C4-2B (cell line): ENCODE measurements around the gene PLAGL1.
"Not testable (repeated sequence)": the region's sequence is repeated elsewhere in the genome, so short reads cannot be mapped to it uniquely, and the experiment has no call there.

Experiments
- H3K27ac ChIP-seq: fragments of 450-650 bp; 2 replicates; pipeline ENCODE4 v1.5.1; 2017
- ZFX ChIP-seq: fragments of 450-650 bp; IDR thresholded peaks from 2 replicates; pipeline ENCODE4 v1.6.1; 2017
- TF ChIP-seq, protein P1 (sequence below): fragments of 450-650 bp; conservative IDR thresholded peaks from 2 replicates; pipeline ENCODE4 v1.5.1; 2017; ENCODE audit warnings: mild to moderate bottlenecking

The PLAGL1 gene, protein sequence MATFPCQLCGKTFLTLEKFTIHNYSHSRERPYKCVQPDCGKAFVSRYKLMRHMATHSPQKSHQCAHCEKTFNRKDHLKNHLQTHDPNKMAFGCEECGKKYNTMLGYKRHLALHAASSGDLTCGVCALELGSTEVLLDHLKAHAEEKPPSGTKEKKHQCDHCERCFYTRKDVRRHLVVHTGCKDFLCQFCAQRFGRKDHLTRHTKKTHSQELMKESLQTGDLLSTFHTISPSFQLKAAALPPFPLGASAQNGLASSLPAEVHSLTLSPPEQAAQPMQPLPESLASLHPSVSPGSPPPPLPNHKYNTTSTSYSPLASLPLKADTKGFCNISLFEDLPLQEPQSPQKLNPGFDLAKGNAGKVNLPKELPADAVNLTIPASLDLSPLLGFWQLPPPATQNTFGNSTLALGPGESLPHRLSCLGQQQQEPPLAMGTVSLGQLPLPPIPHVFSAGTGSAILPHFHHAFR

DNA sequence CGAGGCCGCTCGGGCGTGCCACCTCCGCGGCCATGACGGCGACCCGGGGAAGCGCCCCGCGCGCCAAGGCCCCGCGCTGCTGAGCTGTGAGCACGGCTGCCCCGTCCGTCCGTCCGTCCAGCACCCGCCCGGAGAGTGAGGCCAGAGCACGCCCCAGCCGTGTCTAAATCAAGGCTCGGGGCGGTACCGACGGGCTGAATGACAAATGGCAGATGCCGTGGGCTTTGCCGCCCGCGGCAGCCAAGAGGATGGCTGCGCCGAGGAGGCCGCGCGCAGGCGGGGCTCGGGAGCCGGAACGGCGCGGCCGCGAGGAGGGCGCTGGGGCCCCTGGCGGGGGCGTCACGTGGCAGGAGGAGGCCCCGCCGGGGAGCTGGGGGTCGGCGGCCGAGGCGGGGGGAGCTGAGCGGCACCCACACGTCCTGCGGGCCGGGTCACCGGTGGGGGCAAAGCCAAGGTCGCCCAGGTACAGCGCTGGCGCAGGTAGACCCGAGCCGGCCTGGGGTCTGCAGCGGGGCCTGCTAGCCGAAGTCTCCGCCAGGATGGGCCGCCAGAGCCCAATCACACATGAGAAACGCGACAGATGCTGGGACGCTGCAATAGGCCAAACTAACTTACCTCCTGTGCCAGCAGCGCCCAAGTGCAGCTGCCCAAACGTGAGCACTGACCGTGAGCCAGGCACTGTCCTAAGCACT is at the start of gene PLAGL1:
TSS of gene PLAGL1 (minus strand) at position 140 of the 692 bp plus-strand sequence. CDS start 60,123 bp downstream, outside the sequence.
- peak; percentile 43; the same call in 1 of the 2 replicates for TF ChIP-seq ZFX
- TF ChIP-seq, protein P1, sequence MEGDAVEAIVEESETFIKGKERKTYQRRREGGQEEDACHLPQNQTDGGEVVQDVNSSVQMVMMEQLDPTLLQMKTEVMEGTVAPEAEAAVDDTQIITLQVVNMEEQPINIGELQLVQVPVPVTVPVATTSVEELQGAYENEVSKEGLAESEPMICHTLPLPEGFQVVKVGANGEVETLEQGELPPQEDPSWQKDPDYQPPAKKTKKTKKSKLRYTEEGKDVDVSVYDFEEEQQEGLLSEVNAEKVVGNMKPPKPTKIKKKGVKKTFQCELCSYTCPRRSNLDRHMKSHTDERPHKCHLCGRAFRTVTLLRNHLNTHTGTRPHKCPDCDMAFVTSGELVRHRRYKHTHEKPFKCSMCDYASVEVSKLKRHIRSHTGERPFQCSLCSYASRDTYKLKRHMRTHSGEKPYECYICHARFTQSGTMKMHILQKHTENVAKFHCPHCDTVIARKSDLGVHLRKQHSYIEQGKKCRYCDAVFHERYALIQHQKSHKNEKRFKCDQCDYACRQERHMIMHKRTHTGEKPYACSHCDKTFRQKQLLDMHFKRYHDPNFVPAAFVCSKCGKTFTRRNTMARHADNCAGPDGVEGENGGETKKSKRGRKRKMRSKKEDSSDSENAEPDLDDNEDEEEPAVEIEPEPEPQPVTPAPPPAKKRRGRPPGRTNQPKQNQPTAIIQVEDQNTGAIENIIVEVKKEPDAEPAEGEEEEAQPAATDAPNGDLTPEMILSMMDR = no peak
- peak within 1 kb of the TSS; percentile 8 for H3K27ac ChIP-seq

DNA sequence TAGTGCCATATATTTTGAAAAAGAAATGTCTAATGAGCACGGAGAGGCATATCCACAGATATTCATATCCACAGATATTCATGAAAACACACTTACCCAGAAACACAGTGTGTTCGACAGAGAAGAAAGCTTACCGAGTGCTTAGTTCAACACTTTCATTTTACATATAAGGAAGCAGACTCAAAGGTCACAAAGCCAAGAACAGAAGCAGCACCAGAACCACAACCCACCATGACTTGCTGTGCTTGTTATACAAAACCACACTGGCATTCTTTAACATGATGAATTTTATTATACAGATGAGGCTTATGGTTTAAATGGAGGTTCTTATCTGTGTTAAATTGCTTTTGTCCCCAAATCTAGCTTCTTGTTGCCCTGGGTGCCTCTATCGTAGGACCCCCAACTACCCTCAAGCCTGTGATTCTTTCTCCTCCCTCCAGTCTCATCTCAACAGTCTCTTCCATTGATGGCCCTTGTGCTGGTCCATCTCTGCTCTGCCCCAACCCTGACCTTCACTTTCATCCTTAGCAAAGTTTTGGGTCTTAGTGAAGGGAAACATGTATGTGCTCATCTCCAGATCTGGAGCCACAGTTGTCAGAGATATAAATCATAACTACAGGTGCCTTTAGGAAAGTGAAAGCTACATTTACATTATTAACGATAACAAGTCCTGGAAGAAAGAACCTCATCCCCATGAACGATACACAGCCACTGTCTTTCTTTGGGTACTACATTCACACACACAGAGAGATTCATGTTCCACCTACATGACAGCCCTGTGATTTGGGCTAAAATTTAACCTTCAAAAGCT is 47.3 kb upstream of the PLAGL1 start:
- TF ChIP-seq ZFX = no peak
- TF ChIP-seq, protein P1 = no peak
- H3K27ac ChIP-seq = no peak overlapping the region

DNA sequence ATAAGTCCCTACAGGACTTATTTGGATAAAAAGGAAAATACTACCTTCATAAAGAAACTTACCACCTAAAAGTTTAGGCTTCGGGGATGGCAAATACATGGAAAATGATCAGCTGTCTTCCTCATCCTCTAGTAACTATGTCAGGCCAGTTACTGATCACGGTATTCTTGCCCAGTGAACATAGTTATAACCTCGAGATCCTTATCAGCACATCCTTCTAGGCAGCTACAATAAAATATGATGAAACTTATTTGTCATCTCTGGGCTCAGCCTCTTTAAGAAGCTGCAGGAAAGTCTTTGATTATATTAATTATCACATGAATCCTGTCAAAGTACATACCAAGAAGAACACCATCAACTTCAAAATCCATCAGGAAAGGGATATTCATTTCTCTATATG is 45.5 kb upstream of the PLAGL1 start:
- TF ChIP-seq, protein P1 = no peak
- TF ChIP-seq ZFX = no peak
- H3K27ac ChIP-seq = no peak overlapping the region

DNA sequence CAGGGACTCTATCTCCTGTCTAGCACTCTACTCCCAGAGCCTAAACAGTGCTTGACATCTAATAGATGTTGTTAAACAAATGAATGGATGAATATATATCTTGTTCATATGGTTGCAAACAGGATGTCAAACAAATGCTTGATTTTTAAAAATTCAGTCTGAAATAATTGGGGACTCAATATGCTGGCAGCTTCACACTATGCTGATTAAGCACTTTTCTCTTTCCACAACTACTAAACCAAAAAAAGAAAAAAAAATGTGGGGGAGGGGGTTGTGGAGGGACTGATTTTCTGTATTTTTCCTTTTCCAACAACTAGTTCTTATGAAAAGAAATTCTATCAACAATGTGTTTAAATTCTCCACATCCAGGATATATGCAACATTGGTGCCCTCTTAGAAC is 44.4 kb upstream of the PLAGL1 start:
- TF ChIP-seq ZFX = no peak
- TF ChIP-seq, protein P1 = no peak
- H3K27ac ChIP-seq = no peak overlapping the region

DNA sequence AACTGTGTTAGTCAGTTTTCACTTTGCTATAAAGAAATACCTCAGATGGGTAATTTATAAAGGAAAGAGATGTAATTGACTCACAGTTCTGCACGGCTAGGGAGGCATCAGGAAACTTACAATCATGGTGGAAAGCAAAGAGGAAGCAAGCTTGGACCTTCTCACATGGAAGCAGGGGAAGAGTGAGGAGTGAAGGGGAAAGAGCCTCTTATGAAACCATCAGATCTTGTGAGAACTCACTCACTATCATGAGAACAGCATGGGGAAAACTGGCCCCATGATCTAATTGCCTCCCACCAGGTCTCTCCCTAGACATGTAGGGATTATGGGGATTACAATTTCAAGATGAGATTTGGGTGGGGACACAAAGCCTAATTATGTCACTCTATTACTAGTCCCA is 41.3 kb upstream of the PLAGL1 start:
- TF ChIP-seq, protein P1 = no peak
- no peak for TF ChIP-seq ZFX
- H3K27ac ChIP-seq = no peak overlapping the region

DNA sequence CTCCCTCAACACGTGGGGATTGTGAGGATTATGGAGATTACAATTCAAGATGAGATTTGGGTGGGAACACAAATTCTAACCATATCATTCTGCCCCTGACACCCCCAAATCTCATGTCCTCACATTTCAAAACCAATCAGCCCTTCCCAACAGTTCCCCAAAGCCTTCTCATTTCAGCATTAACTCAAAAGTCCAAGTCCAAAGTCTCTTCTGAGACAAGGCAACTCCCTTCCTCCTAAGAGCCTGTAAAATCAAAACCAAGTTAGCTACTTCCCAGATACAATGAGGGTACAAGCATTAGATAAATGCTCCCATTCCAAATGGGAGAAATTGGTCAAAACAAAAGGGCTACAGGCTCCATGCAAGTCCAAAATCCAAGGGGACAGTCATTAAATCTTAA is 39.6 kb upstream of the PLAGL1 start:
- no peak for TF ChIP-seq ZFX
- TF ChIP-seq, protein P1 = no peak
- no peak overlapping the region for H3K27ac ChIP-seq

DNA sequence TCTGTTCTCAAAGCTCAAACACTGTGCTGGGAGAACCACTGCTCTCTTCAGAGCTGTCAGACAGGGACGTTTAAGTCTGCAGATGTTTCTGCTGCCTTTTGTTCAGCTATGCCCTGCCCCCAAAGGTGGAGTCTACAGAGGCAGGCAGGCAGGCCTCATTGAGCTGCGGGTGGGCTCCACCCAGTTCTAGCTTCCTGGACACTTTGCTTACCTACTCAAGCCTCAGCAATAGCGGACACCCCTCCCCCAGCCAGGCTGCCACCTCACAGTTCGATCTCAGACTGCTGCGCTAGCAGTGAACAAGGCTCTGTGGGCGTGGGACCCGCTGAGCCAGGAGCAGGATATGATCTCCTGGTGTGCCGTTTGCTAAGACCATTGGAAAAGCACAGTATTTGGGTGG is 38.6 kb upstream of the PLAGL1 start:
- not testable (repeated sequence) for H3K27ac ChIP-seq

DNA sequence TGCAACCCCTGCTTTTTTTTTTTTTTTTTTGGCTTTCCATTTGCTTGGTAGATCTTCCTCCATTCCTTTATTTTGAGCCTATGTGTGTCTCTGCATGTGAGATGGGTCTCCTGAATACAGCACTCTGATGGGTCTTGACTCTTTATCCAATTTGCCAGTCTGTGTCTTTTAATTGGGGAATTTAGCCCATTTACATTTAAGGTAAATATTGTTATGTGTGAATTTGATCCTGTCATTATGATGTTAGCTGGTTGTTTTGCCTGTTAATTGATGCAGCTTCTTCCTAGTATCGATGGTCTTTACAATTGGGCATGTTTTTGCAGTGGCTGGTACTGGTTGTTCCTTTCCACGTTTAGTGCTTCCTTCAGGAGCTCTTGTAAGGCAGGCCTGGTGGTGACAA is 36.9 kb upstream of the PLAGL1 start:
- H3K27ac ChIP-seq = not testable (repeated sequence)
